GM12865 (cell line): ENCODE measurements around the gene MAGI2.

Experiments used
- DNase-seq: peaks from one replicate; pipeline ENCODE4 v3.0.0; 2010; ENCODE audit warnings: low read depth
- H3K4me3 ChIP-seq: 2 replicates; pipeline ENCODE4 v1.5.1; 2011; ENCODE audit warnings: mild to moderate bottlenecking, low read depth, low read length, control low read depth
- CTCF ChIP-seq: IDR thresholded peaks from 2 replicates; pipeline ENCODE4 v1.5.1; 2011; ENCODE audit warnings: low read length, control low read depth, low read depth, inconsistent platforms; ENCODE audit not compliant: insufficient read depth; ENCODE audit errors: missing control alignments

Gene MAGI2

GRCh38 chr7:78765943-78766729 is 687.3 kb downstream of the MAGI2 start:
- H3K4me3 ChIP-seq: no peak overlapping the region
- TF ChIP-seq CTCF: no peak
- DNase-seq: no peak

GRCh38 chr7:78764571-78764970 is 688.9 kb downstream of the MAGI2 start:
- no peak for DNase-seq
- TF ChIP-seq CTCF: no peak
- H3K4me3 ChIP-seq: no peak overlapping the region

GRCh38 chr7:78762625-78763024 is 690.8 kb downstream of the MAGI2 start:
- no peak for TF ChIP-seq CTCF
- no peak for DNase-seq
- no peak overlapping the region for H3K4me3 ChIP-seq

GRCh38 chr7:78760620-78761355 is 692.7 kb downstream of the MAGI2 start:
- no peak for DNase-seq
- no peak for TF ChIP-seq CTCF

GRCh38 chr7:78752554-78752953 is 700.9 kb downstream of the MAGI2 start:
- no peak overlapping the region for H3K4me3 ChIP-seq
- no peak for TF ChIP-seq CTCF
- DNase-seq: no peak

More at GRCh38 chr7:78760620-78761355, 692.7 kb downstream of the MAGI2 start:
- H3K4me3 ChIP-seq: no peak overlapping the region

GRCh38 chr7:78751253-78751652 is 702.2 kb downstream of the MAGI2 start:
- H3K4me3 ChIP-seq: no peak overlapping the region
- no peak for DNase-seq
- no peak for TF ChIP-seq CTCF
